DND-41 (cell line): ENCODE results near the gene LDB2.

ENCODE experiments used
- ATAC-seq: fragments of 200-7000 bp; cut with Tn5 transposase; 3 replicates; pipeline ENCODE4 v1.9.1; 2021; ENCODE audit warnings: low read depth; ENCODE audit not compliant: insufficient read depth
- DNase-seq: peaks from one replicate; pipeline ENCODE4 v3.0.0-alpha.2; 2020
- H2AFZ ChIP-seq: 2 replicates; pipeline ENCODE4 v1.6.0; 2012; ENCODE audit warnings: low read depth, low read length
- H3K27ac ChIP-seq: 2 replicates; pipeline ENCODE4 v1.5.1; 2012; ENCODE audit warnings: low read length, inconsistent platforms
- H3K27me3 ChIP-seq: fragments of 200-600 bp; sonication (generic); 2 replicates; pipeline ENCODE4 v1.6.0; 2012; ENCODE audit warnings: low read length, mild to moderate bottlenecking, inconsistent platforms; ENCODE audit not compliant: insufficient read depth, poor library complexity
- H3K36me3 ChIP-seq: 2 replicates; pipeline ENCODE4 v1.5.1; 2012; ENCODE audit warnings: low read length, inconsistent platforms; ENCODE audit not compliant: insufficient read depth
- H3K4me1 ChIP-seq: 2 replicates; pipeline ENCODE4 v1.5.1; 2012; ENCODE audit warnings: mild to moderate bottlenecking, low read length; ENCODE audit not compliant: insufficient read depth
- H3K4me2 ChIP-seq: 2 replicates; pipeline ENCODE4 v1.6.0; 2012; ENCODE audit warnings: mild to moderate bottlenecking, moderate library complexity, low read length, inconsistent platforms; ENCODE audit not compliant: insufficient read depth
- H3K4me3 ChIP-seq, 2 experiments: fragments of 200-600 bp in 1 of 2; shearing (Covaris generic) in 1 of 2; 2 replicates each; pipeline ENCODE4 v1.5.1; 2012 to 2016; ENCODE audit warnings: inconsistent platforms in 2 of 2, low read length in 2 of 2, mild to moderate bottlenecking in 2 of 2, low read depth in 1 of 2, moderate library complexity in 1 of 2
- H3K79me2 ChIP-seq: 2 replicates; pipeline ENCODE4 v1.6.0; 2012; ENCODE audit warnings: low read length, inconsistent platforms; ENCODE audit not compliant: insufficient read depth
- H3K9ac ChIP-seq: 2 replicates; pipeline ENCODE4 v1.6.0; 2012; ENCODE audit warnings: low read depth, mild to moderate bottlenecking, inconsistent platforms, low read length, moderate library complexity
- H3K9me3 ChIP-seq: 2 replicates; pipeline ENCODE4 v1.5.1; 2012; ENCODE audit warnings: low read length, moderate library complexity, mild to moderate bottlenecking, inconsistent platforms; ENCODE audit not compliant: insufficient read depth, severe bottlenecking
- H4K20me1 ChIP-seq: 2 replicates; pipeline ENCODE4 v1.6.0; 2012; ENCODE audit warnings: low read length; ENCODE audit not compliant: insufficient read depth
- EZH2 ChIP-seq: IDR thresholded peaks from 3 replicates; pipeline ENCODE4 v1.6.1; 2012; ENCODE audit warnings: borderline replicate concordance, low read depth, mild to moderate bottlenecking, moderate library complexity, low read length, inconsistent platforms; ENCODE audit not compliant: severe bottlenecking
- TF ChIP-seq, protein P1 (sequence below): IDR thresholded peaks from 2 replicates; pipeline ENCODE4 v1.5.1; 2012; ENCODE audit warnings: borderline replicate concordance, low read length, moderate library complexity, mild to moderate bottlenecking; ENCODE audit not compliant: poor library complexity, severe bottlenecking; ENCODE audit errors: extremely low read depth

Gene LDB2

GRCh38 chr4:16574981-16575380 is 323.5 kb downstream of the LDB2 start:
- H3K27me3 ChIP-seq = no peaks in the 10 kb centered on the region
- no peaks in the 10 kb centered on the region for H3K79me2 ChIP-seq
- H3K9me3 ChIP-seq = no peaks in the 10 kb centered on the region
- no peak overlapping the region for H3K4me3 ChIP-seq
- H4K20me1 ChIP-seq = no peaks in the 10 kb centered on the region
- no peak overlapping the region for H3K9ac ChIP-seq
- ATAC-seq (no peak), DNase-seq (no peak)
- no peak overlapping the region for H3K4me2 ChIP-seq
- H2AFZ ChIP-seq = no peak overlapping the region
- no peak overlapping the region for H3K27ac ChIP-seq
- TF ChIP-seq, protein P1, sequence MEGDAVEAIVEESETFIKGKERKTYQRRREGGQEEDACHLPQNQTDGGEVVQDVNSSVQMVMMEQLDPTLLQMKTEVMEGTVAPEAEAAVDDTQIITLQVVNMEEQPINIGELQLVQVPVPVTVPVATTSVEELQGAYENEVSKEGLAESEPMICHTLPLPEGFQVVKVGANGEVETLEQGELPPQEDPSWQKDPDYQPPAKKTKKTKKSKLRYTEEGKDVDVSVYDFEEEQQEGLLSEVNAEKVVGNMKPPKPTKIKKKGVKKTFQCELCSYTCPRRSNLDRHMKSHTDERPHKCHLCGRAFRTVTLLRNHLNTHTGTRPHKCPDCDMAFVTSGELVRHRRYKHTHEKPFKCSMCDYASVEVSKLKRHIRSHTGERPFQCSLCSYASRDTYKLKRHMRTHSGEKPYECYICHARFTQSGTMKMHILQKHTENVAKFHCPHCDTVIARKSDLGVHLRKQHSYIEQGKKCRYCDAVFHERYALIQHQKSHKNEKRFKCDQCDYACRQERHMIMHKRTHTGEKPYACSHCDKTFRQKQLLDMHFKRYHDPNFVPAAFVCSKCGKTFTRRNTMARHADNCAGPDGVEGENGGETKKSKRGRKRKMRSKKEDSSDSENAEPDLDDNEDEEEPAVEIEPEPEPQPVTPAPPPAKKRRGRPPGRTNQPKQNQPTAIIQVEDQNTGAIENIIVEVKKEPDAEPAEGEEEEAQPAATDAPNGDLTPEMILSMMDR = no peak
- no peak for TF ChIP-seq EZH2
- H3K36me3 ChIP-seq = no peaks in the 10 kb centered on the region
- no peaks in the 10 kb centered on the region for H3K4me1 ChIP-seq

GRCh38 chr4:16573739-16574138 is 324.7 kb downstream of the LDB2 start:
- no peaks in the 10 kb centered on the region for H3K4me1 ChIP-seq
- H3K79me2 ChIP-seq = no peaks in the 10 kb centered on the region
- no peak overlapping the region for H3K9ac ChIP-seq
- no peaks in the 10 kb centered on the region for H3K27me3 ChIP-seq
- H3K9me3 ChIP-seq = no peaks in the 10 kb centered on the region
- no peaks in the 10 kb centered on the region for H4K20me1 ChIP-seq
- no peak overlapping the region for H2AFZ ChIP-seq
- DNase-seq (no peak), ATAC-seq (no peak)
- no peak overlapping the region for H3K27ac ChIP-seq
- no peaks in the 10 kb centered on the region for H3K36me3 ChIP-seq
- H3K4me3 ChIP-seq = no peak overlapping the region
- TF ChIP-seq, protein P1 = no peak
- no peak for TF ChIP-seq EZH2
- H3K4me2 ChIP-seq = no peak overlapping the region

DNA sequence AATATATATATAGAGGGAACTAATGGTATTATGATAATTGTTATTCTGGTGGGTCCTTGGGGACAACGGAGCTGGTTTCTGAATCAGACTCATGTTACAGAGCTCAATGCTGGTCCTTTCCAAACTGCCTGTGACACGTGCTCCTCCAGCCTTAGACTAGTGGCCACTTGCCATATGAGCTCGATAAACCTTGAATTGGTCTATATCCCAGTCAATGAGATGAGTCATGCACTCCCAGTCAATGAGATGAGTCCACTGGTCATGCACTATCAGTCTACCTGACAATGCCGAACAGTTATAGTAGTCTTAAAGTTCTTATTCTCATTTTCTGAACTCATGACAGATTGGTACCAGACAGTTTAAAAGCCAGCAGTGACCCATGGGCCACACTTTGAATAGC is 325.2 kb downstream of the LDB2 start:
- TF ChIP-seq EZH2 = no peak
- TF ChIP-seq, protein P1 = no peak
- H4K20me1 ChIP-seq = no peaks in the 10 kb centered on the region
- H3K27ac ChIP-seq = no peak overlapping the region
- DNase-seq = no peak
- no peak for ATAC-seq
- H3K4me1 ChIP-seq = no peaks in the 10 kb centered on the region
- H2AFZ ChIP-seq = no peak overlapping the region
- H3K9me3 ChIP-seq = no peaks in the 10 kb centered on the region
- H3K27me3 ChIP-seq = no peaks in the 10 kb centered on the region
- H3K79me2 ChIP-seq = no peaks in the 10 kb centered on the region
- H3K9ac ChIP-seq = no peak overlapping the region
- H3K36me3 ChIP-seq = no peaks in the 10 kb centered on the region
- no peak overlapping the region for H3K4me3 ChIP-seq
- H3K4me2 ChIP-seq = no peak overlapping the region

GRCh38 chr4:16572631-16573030 is 325.8 kb downstream of the LDB2 start:
- Histone ChIP-seq H3K79me2 (no peaks in the 10 kb centered on the region), H3K9ac (no peak overlapping the region), H4K20me1 (no peaks in the 10 kb centered on the region), H3K27me3 (no peaks in the 10 kb centered on the region), H3K4me3 (no peak overlapping the region), H3K4me1 (no peaks in the 10 kb centered on the region), H3K4me2 (no peak overlapping the region), H3K9me3 (no peaks in the 10 kb centered on the region), H3K36me3 (no peaks in the 10 kb centered on the region), H2AFZ (no peak overlapping the region), H3K27ac (no peak overlapping the region)
- no peak for TF ChIP-seq EZH2
- TF ChIP-seq, protein P1 = no peak
- ATAC-seq = no peak
- no peak for DNase-seq
